Measurements from ENCODE around the gene TMEM54.

- TF ChIP-seq CTCF (IDR thresholded peaks at IDR 0.05) (no peak), POLR2A (IDR thresholded peaks at IDR 0.05) (no peak), EP300 (IDR thresholded peaks at IDR 0.05) (no peak)
Measured at GRCh38 chr1:32868085-32868484, 33.1 kb downstream of the TMEM54 start.
